IMR-90 (cell line): ENCODE results near the gene PARD6G. TPM values are rescaled to one million over a fixed set of nuclear protein-coding genes. Genes with fewer than 3 reads are reported as not detected.

Experiments
- ATAC-seq: fragments of 200-7000 bp; cut with Tn5 transposase; 2 replicates; pipeline ENCODE4 v1.9.1; 2020; ENCODE audit warnings: low read depth, mild to moderate bottlenecking, moderate library complexity
- BruUV-seq: library from RNA; stranded (reverse); fragments of 400-500 nt; replicated peaks from 2 replicates; lab custom pipeline; 2021; lab: Mats Ljungman, UMichigan
- CTCF ChIA-PET: fragments of 300-600 bp; formaldehyde crosslinking; extraction: SDS; loops from one replicate; lab custom pipeline; 2021; ENCODE audit warnings: antibody characterized with exemption; lab: Yijun Ruan, JAX
- POLR2A ChIA-PET: fragments of 300-600 bp; sonication (Branson Sonifier 250); formaldehyde crosslinking; loops from one replicate; lab custom pipeline; 2022; ENCODE audit warnings: antibody characterized with exemption; ENCODE audit not compliant: unreplicated experiment; lab: Charles Lee
- DNase-seq: peaks from one replicate; pipeline ENCODE4 v3.0.0; 2013
- H2AFZ ChIP-seq: replicated peaks from 2 replicates; pipeline ENCODE3; 2013; ENCODE audit warnings: low read length, mild to moderate bottlenecking; ENCODE audit not compliant: poor library complexity
- H2AK5ac ChIP-seq: 2 replicates; pipeline ENCODE4 v1.6.1; 2013; ENCODE audit warnings: low read depth, low read length, inconsistent platforms
- H2AK9ac ChIP-seq: replicated peaks from 2 replicates; pipeline ENCODE3; 2013; ENCODE audit warnings: mild to moderate bottlenecking, low read depth, low read length, moderate library complexity; ENCODE audit not compliant: poor library complexity
- H2BK120ac ChIP-seq: 2 replicates; pipeline ENCODE4 v1.6.1; 2013; ENCODE audit warnings: low read depth, low read length, inconsistent platforms
- H2BK15ac ChIP-seq: 3 replicates; pipeline ENCODE4 v1.6.1; 2013; ENCODE audit warnings: low read depth, low read length, inconsistent platforms
- H2BK20ac ChIP-seq: 2 replicates; pipeline ENCODE4 v1.6.1; 2013; ENCODE audit warnings: low read depth, mild to moderate bottlenecking, inconsistent platforms, low read length, moderate library complexity
- H2BK5ac ChIP-seq: 2 replicates; pipeline ENCODE4 v1.6.1; 2013; ENCODE audit warnings: mild to moderate bottlenecking, low read depth, low read length, inconsistent platforms; ENCODE audit not compliant: poor library complexity, severe bottlenecking
- H3K14ac ChIP-seq: replicated peaks from 2 replicates; pipeline ENCODE4 v1.6.1; 2013; ENCODE audit warnings: low read depth, low read length, inconsistent platforms
- H3K18ac ChIP-seq: 2 replicates; pipeline ENCODE4 v1.6.1; 2013; ENCODE audit warnings: low read depth, low read length, control low read depth
- H3K23ac ChIP-seq: 2 replicates; pipeline ENCODE4 v1.6.1; 2013; ENCODE audit warnings: low read depth, low read length, inconsistent platforms
- H3K27ac ChIP-seq: 2 replicates; pipeline ENCODE4 v1.5.1; 2013; ENCODE audit warnings: mild to moderate bottlenecking, control low read depth, low read length; ENCODE audit not compliant: insufficient read depth
- H3K27me3 ChIP-seq: 2 replicates; pipeline ENCODE4 v1.6.1; 2013; ENCODE audit warnings: low read length; ENCODE audit not compliant: control insufficient read depth, insufficient read depth
- H3K36me3 ChIP-seq: 2 replicates; pipeline ENCODE4 v1.6.1; 2013; ENCODE audit warnings: low read length, mixed read lengths; ENCODE audit not compliant: control insufficient read depth, insufficient read depth
- H3K4ac ChIP-seq: 2 replicates; pipeline ENCODE4 v1.6.1; 2013; ENCODE audit warnings: low read depth, low read length, inconsistent platforms
- H3K4me1 ChIP-seq: 2 replicates; pipeline ENCODE4 v1.6.1; 2013; ENCODE audit warnings: low read length, mixed read lengths; ENCODE audit not compliant: control insufficient read depth, insufficient read depth
- H3K4me2 ChIP-seq: 2 replicates; pipeline ENCODE4 v1.6.1; 2013; ENCODE audit warnings: low read depth, mild to moderate bottlenecking, control low read depth, low read length, moderate library complexity
- H3K4me3 ChIP-seq: 2 replicates; pipeline ENCODE4 v1.5.1; 2013; ENCODE audit warnings: low read depth, mild to moderate bottlenecking, control low read depth, low read length, moderate library complexity; ENCODE audit not compliant: insufficient read depth
- H3K56ac ChIP-seq: 2 replicates; pipeline ENCODE4 v1.6.1; 2013; ENCODE audit warnings: low read length, inconsistent platforms; ENCODE audit not compliant: insufficient read depth; ENCODE audit errors: extremely low read depth
- H3K79me1 ChIP-seq, 2 experiments: 2 replicates each; pipeline ENCODE4 v1.6.1; 2013; ENCODE audit warnings: low read length in 2 of 2, inconsistent platforms in 1 of 2, low read depth in 1 of 2
- H3K9ac ChIP-seq: 2 replicates; pipeline ENCODE4 v1.6.1; 2013; ENCODE audit warnings: low read depth, low read length, control low read depth
- H3K9me1 ChIP-seq: 2 replicates; pipeline ENCODE4 v1.6.1; 2013; ENCODE audit warnings: low read length, inconsistent platforms; ENCODE audit not compliant: insufficient read depth
- H3K9me3 ChIP-seq: 2 replicates; pipeline ENCODE4 v1.6.1; 2013; ENCODE audit warnings: low read length; ENCODE audit not compliant: control insufficient read depth, insufficient read depth
- H4K20me1 ChIP-seq: 2 replicates; pipeline ENCODE4 v1.6.1; 2013; ENCODE audit warnings: low read length, inconsistent platforms; ENCODE audit not compliant: insufficient read depth
- H4K5ac ChIP-seq: 2 replicates; pipeline ENCODE4 v1.6.1; 2013; ENCODE audit warnings: mild to moderate bottlenecking, low read depth, low read length, control low read depth
- H4K8ac ChIP-seq, 2 experiments: 2 replicates each; pipeline ENCODE4 v1.6.1; 2013; ENCODE audit warnings: low read depth in 2 of 2, low read length in 2 of 2, control low read depth in 1 of 2, inconsistent platforms in 1 of 2
- H4K91ac ChIP-seq: 2 replicates; pipeline ENCODE4 v1.6.1; 2013; ENCODE audit warnings: low read depth, low read length, inconsistent platforms; ENCODE audit not compliant: insufficient read depth
- BHLHE40 ChIP-seq: fragments of 150-350 bp; IDR thresholded peaks from 2 replicates; pipeline ENCODE4 v1.6.1; 2016; ENCODE audit warnings: mild to moderate bottlenecking, low read depth, low read length
- CEBPB ChIP-seq: IDR thresholded peaks from 2 replicates; pipeline ENCODE4 v1.6.1; 2012; ENCODE audit warnings: low read depth, low read length, improper control_type of control experiment
- CHD1 ChIP-seq: IDR thresholded peaks from 2 replicates; pipeline ENCODE4 v1.6.1; 2012; ENCODE audit warnings: low read depth, low read length, improper control_type of control experiment
- CTCF ChIP-seq: conservative IDR thresholded peaks from 2 replicates; pipeline ENCODE4 v1.5.1; 2012; ENCODE audit warnings: mild to moderate bottlenecking, low read depth, low read length, improper control_type of control experiment
- ELK1 ChIP-seq: fragments of 150-350 bp; IDR thresholded peaks from 2 replicates; pipeline ENCODE4 v1.6.1; 2016; ENCODE audit warnings: low read depth, mild to moderate bottlenecking, low read length, moderate library complexity, borderline replicate concordance
- FOS ChIP-seq: fragments of 150-350 bp; IDR thresholded peaks from 2 replicates; pipeline ENCODE4 v1.6.1; 2016; ENCODE audit warnings: low read depth, low read length
- MAFK ChIP-seq: IDR thresholded peaks from 2 replicates; pipeline ENCODE4 v1.6.1; 2012; ENCODE audit warnings: low read depth, low read length, improper control_type of control experiment
- MAZ ChIP-seq: IDR thresholded peaks from 2 replicates; pipeline ENCODE4 v1.6.1; 2012; ENCODE audit warnings: low read depth, mild to moderate bottlenecking, low read length, improper control_type of control experiment, moderate library complexity, borderline replicate concordance
- MXI1 ChIP-seq: IDR thresholded peaks from 2 replicates; pipeline ENCODE4 v1.6.1; 2012; ENCODE audit warnings: low read depth, mild to moderate bottlenecking, low read length, moderate library complexity, borderline replicate concordance
- NFE2L2 ChIP-seq: fragments of 150-350 bp; IDR thresholded peaks from 2 replicates; pipeline ENCODE4 v1.6.1; 2016; ENCODE audit warnings: low read depth, mild to moderate bottlenecking, low read length
- POLR2A ChIP-seq: IDR thresholded peaks from 2 replicates; pipeline ENCODE4 v1.6.1; 2012; ENCODE audit warnings: mild to moderate bottlenecking, low read depth, low read length
- RAD21 ChIP-seq: IDR thresholded peaks from 2 replicates; pipeline ENCODE4 v1.6.1; 2012; ENCODE audit warnings: low read length, improper control_type of control experiment
- RCOR1 ChIP-seq: IDR thresholded peaks from 2 replicates; pipeline ENCODE4 v1.6.1; 2012; ENCODE audit warnings: mild to moderate bottlenecking, low read length, improper control_type of control experiment; ENCODE audit not compliant: insufficient replicate concordance
- RFX5 ChIP-seq: IDR thresholded peaks from 2 replicates; pipeline ENCODE4 v1.8.0; 2012; ENCODE audit warnings: low read depth, mild to moderate bottlenecking, low read length, moderate library complexity
- SMC3 ChIP-seq: fragments of 150-350 bp; IDR thresholded peaks from 2 replicates; pipeline ENCODE4 v1.6.1; 2016; ENCODE audit warnings: low read depth, mild to moderate bottlenecking, antibody characterized with exemption, low read length, moderate library complexity
- USF2 ChIP-seq: fragments of 150-350 bp; IDR thresholded peaks from 2 replicates; pipeline ENCODE4 v1.6.1; 2017; ENCODE audit warnings: mild to moderate bottlenecking, antibody characterized with exemption, low read length, low read depth
- WGBS, 2 experiments: methylation state at CpG; one replicate each; pipeline versions ENCODE4 v1.1.5 to v1.1.7; 2013; ENCODE audit warnings: missing lambda C conversion rate in 2 of 2; ENCODE audit not compliant: insufficient read length in 1 of 2; ENCODE audit errors: extremely low coverage in 2 of 2; 5-methylcytosine and 5-hydroxymethylcytosine counted together
- dilution Hi-C: fragments of 300-500 bp; cut with HindIII; formaldehyde crosslinking; loops from one replicate; pipeline ENCODE4 v1.14.3; 2018; ENCODE audit warnings: low sequenced_read_pairs; ENCODE audit not compliant: unreplicated experiment
- in situ Hi-C: fragments of 300-500 bp; cut with MboI; formaldehyde crosslinking; loops from 3 replicates; pipeline ENCODE4 v1.14.3; 2019; ENCODE audit warnings: low sequenced_read_pairs, inconsistent platforms, mixed read lengths
- intact Hi-C: fragments of 100-400 bp; cut with micrococcal nuclease; formaldehyde crosslinking; loops from 2 replicates; pipeline ENCODE4 v1.10.0; 2022
- polyA plus RNA-seq, 3 experiments: library from polyadenylated mRNA; depleted of rRNA; stranded (reverse); fragments of >200 nt; gene quantifications; 2 replicates each; pipeline ENCODE4 v1.2.3, GENCODE V29; 2012; ENCODE audit warnings: low replicate concordance in 1 of 3
- total RNA-seq: library from RNA; depleted of rRNA; stranded (reverse); fragments of >200 nt; gene quantifications from 2 replicates; pipeline ENCODE4 v1.2.3, GENCODE V29; 2012

The PARD6G gene
- total and polyA plus RNA-seq, 2 of the 4 experiments (the other 2 are of a cell fraction): 2.5 to 4.6 TPM

- H3K9me1 ChIP-seq: peaks cover 9% of the 10 kb centered on the region
- no peak overlapping the region for H3K9ac ChIP-seq
- no peak overlapping the region for H3K4me3 ChIP-seq
- H3K36me3 ChIP-seq: peaks cover 4% of the 10 kb centered on the region
- no peak overlapping the region for H4K91ac ChIP-seq
- no peaks in the 10 kb centered on the region for H3K9me3 ChIP-seq
- H2BK5ac ChIP-seq: no peak overlapping the region
- DNase-seq (peak; percentile 52), ATAC-seq (no peak)
- H3K4ac ChIP-seq: no peak overlapping the region
- no peak overlapping the region for H4K8ac ChIP-seq
- intact Hi-C loops (loop anchor here (5.0 kb wide), 1 partner anchor 353 kb away; no protein-coding TSS in a partner anchor), in situ Hi-C loops (no loop called here), dilution Hi-C loops (no loop called here)
- no peak overlapping the region for H2AK5ac ChIP-seq
- no peak overlapping the region for H3K18ac ChIP-seq
- POLR2A ChIA-PET: no interaction called here
- H2AFZ ChIP-seq: no peak overlapping the region
- TF ChIP-seq SMC3 (no peak), MAFK (no peak), NFE2L2 (no peak), BHLHE40 (no peak), MAZ (no peak), RFX5 (no peak), MXI1 (no peak), CHD1 (no peak), ELK1 (no peak), USF2 (no peak), RAD21 (no peak), POLR2A (no peak), RCOR1 (no peak), CEBPB (no peak), CTCF (no peak), FOS (no peak)
- H2BK15ac ChIP-seq: no peak overlapping the region
- CTCF ChIA-PET: no interaction called here
- H3K56ac ChIP-seq: no peak overlapping the region
- no peak overlapping the region for H3K23ac ChIP-seq
- no peak overlapping the region for H2BK20ac ChIP-seq
- no peak overlapping the region for H3K27ac ChIP-seq
- no peak overlapping the region for H3K4me2 ChIP-seq
- no peak overlapping the region for H2BK120ac ChIP-seq
- WGBS, 2 experiments: 100% methylated on average over 2 of the region's 5 CpGs; no CpG with 5 or more reads in 1 of the 2 experiments
- H3K79me1 ChIP-seq: peaks cover 4 to 35% of the 10 kb centered on the region in 2 experiments; a peak in 3 of 4 replicates
- peaks cover 8% of the 10 kb centered on the region for H3K4me1 ChIP-seq
- no TSS peak for BruUV-seq
- no peak overlapping the region for H3K14ac ChIP-seq
- no peak overlapping the region for H2AK9ac ChIP-seq
- H4K20me1 ChIP-seq: no peaks in the 10 kb centered on the region
- H3K27me3 ChIP-seq: no peaks in the 10 kb centered on the region
- no peak overlapping the region for H4K5ac ChIP-seq
Observed at GRCh38 chr18:80145196-80145804, 102.0 kb downstream of the PARD6G start.
